HG03135 (cell line): ENCODE measurements around the gene TSHZ3.

ENCODE experiments used
- ATAC-seq: cut with Tn5 transposase; IDR thresholded peaks from one replicate; pipeline ENCODE4 v1.9.1; 2021; ENCODE audit warnings: mild to moderate bottlenecking, moderate library complexity; ENCODE audit not compliant: unreplicated experiment

TSHZ3 gene

GRCh38 chr19:31315652-31316051 is 33.6 kb downstream of the TSHZ3 start:
- no peak for ATAC-seq

GRCh38 chr19:31314849-31315629 is 34.2 kb downstream of the TSHZ3 start:
- no peak for ATAC-seq

- no peak for ATAC-seq
Observed at GRCh38 chr19:31314156-31314555, 35.1 kb downstream of the TSHZ3 start.

GRCh38 chr19:31313291-31314030 is 35.8 kb downstream of the TSHZ3 start:
- ATAC-seq = no peak

GRCh38 chr19:31312677-31313244 is 36.5 kb downstream of the TSHZ3 start:
- no peak for ATAC-seq

- no peak for ATAC-seq
Observed at GRCh38 chr19:31312009-31312676, 37.1 kb downstream of the TSHZ3 start.

GRCh38 chr19:31310432-31311133 is 38.7 kb downstream of the TSHZ3 start:
- ATAC-seq = no peak

GRCh38 chr19:31308781-31309180 is 40.5 kb downstream of the TSHZ3 start:
- ATAC-seq = no peak

- no peak for ATAC-seq
Observed at GRCh38 chr19:31307071-31307669, 42.1 kb downstream of the TSHZ3 start.

- no peak for ATAC-seq
Observed at GRCh38 chr19:31306006-31306753, 43.1 kb downstream of the TSHZ3 start.

- no peak for ATAC-seq
Observed at GRCh38 chr19:31304831-31305312, 44.4 kb downstream of the TSHZ3 start.

GRCh38 chr19:31303262-31303815 is 45.9 kb downstream of the TSHZ3 start:
- no peak for ATAC-seq

- ATAC-seq = no peak
Observed at GRCh38 chr19:31301306-31301980, 47.8 kb downstream of the TSHZ3 start.

GRCh38 chr19:31300422-31300821 is 48.8 kb downstream of the TSHZ3 start:
- ATAC-seq = no peak

GRCh38 chr19:31299665-31300064 is 49.6 kb downstream of the TSHZ3 start:
- no peak for ATAC-seq

GRCh38 chr19:31297991-31298390 is 51.2 kb downstream of the TSHZ3 start:
- ATAC-seq = no peak

GRCh38 chr19:31296741-31297390 is 52.4 kb downstream of the TSHZ3 start:
- ATAC-seq = no peak

- ATAC-seq = no peak
Observed at GRCh38 chr19:31294189-31294588, 55.0 kb downstream of the TSHZ3 start.
